OCI-M1 (cell line): ENCODE measurements around the gene CDCA7L.
"Not testable (repeated sequence)": the region's sequence is repeated elsewhere in the genome, so short reads cannot be mapped to it uniquely, and the experiment has no call there.

ENCODE experiments used
- DNase-seq: peaks from one replicate; lab custom pipeline; 2025; lab: John Stamatoyannopoulos, UW

The CDCA7L gene

GRCh38 chr7:21910253-21910652 lies 35.4 kb downstream of the CDCA7L start:
- DNase-seq, result no peak

- DNase-seq, result no peak
Observed at GRCh38 chr7:21908746-21909145, 37.0 kb downstream of the CDCA7L start.

DNA sequence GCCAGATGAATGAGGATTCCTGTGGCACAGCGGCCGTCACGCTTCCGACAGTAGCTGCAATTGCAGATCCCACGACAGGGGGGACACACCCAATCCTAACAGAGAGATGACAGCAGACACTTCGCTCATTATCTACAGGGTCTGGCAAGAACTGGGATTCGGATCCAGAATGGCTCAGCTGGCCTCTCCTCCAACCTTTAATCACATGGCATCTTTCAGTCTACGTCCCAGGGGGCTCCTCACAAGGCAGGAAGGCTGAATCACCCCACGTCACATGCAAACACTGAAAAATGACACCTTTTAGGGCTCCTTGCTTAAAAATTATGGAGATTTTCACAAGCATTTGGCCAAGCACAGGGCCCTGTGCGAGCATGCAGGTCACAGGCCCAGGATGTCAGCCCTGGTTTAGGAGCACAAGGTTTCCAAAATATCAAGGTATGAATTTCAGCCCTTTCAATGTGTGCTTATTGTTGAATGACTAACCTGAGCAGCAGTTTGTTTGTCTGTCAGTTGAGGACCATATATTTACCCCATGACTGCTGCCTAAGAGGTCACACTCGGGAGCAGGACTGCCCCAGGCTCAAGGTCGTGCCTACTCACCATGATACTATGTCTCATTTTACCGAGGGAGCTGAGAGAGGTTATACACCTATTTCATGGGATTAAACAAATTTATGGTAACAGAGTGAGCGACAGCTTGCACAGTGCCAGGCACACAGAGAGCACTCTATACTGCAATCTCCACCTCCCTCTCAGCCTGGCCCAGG lies 42.5 kb downstream of the CDCA7L start:
- DNase-seq, result no peak

DNA sequence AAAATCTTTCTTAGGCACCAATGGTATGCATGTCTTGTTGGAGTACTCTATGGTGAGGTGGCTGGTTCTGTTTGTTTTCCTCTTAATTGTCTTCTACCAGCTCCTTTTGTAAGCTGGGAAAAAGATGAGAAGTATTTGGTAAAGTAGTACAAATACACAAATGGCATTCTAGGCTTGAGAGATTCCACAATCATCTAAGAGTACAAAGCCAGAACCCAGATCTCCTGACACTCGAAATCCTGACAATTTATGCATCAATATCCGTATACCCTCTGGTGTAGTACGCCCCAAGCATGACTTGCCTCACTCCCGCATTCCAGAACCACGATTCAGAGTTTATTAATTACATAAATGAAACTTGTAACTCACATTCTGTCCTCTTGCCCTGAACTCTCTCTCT lies 43.5 kb downstream of the CDCA7L start:
- no peak for DNase-seq

DNA sequence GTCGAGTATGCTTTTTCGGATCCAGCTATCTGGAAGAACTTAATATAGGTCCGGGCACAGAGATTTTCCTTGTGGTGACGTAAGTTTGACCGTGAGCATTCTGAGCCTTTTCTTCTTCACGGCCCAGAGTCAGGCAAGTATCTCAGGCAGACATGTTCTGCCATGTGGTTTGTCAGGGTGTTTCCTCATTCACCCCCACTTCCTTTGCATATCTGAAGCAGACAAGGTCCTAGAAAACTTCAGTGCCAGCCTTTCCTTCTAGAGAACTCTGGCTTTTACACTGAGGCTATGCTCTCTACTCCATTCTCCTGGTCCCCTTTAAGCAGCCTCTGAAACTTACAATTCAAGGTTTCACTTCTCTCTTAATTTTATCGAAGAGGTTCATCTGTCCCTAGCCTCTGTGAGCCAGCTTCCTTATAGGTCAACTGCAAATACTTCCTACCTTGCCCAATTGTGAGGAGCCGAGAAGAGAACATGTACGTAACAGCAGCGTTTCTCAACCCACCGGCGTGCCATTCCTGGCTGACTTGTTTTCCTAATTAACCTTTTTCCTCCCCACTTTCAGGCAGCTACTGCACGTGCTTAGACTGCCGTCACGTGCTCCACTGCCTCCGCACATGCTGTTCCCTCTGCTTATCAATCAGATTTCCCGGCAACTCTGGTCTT lies 47.3 kb downstream of the CDCA7L start:
- no peak for DNase-seq

DNA sequence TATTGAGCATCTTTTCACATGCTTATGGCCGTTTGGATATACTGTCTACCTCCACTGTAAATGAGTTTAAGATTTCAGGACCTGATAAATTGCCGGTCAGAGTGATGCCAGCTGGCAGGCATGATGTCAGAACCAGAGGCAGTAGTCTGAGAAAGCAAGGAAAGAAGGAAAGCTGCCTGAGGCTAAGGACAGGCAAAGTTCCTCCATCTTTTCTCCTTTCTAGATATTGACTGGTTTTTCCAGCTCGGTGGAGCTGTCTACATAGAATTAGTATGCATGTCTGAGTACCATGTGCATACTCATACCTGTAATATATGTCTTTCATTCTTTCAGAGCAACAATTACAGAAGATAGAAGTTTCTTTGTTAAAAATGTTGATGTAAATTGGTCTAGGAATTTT lies 52.3 kb downstream of the CDCA7L start:
- DNase-seq, result no peak

- no peak for DNase-seq
Observed at GRCh38 chr7:21891291-21891690, 54.4 kb downstream of the CDCA7L start.

GRCh38 chr7:21887779-21888178 lies 57.9 kb downstream of the CDCA7L start:
- no peak for DNase-seq

DNA sequence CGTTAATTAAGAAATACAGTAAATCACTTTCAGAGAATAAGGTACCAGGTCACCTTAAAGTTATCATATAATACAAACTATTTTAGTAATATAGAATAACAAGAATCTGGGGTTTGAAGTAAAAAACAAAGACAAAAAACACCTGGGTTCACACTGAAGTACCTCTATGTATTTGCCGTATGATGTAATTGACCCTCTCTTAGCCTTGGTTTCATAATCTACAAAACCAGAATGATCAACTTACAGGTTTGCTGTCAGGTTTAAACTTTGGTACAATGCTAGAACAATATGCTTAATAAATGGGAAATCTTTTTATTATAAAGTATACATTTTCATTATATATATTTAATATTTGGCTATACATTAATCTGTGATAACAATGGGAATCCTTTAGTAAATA lies 58.3 kb downstream of the CDCA7L start:
- no peak for DNase-seq

DNA sequence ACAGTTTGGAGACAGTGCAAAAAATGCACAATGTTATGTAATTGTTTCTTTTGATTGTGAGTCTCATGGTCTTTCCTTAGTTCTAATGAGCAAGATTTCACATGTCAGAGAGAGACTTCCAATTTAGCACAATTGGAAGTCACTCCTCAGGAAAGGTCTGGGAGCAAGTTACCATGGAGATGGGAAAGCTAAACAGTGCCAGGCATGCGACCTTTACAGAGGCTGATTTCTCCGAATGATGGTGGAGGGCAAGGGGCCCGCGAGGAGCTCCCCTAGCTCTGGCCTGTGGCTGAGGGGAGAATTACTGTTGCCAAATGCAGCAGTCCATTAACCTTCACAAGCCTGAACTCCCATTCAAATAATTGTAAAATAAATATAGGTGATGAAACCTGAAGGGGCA lies 59.3 kb downstream of the CDCA7L start:
- DNase-seq, result no peak

GRCh38 chr7:21884496-21884895 lies 61.2 kb downstream of the CDCA7L start:
- no peak for DNase-seq

- not testable (repeated sequence) for DNase-seq
Observed at GRCh38 chr7:21883501-21883900, 62.2 kb downstream of the CDCA7L start.

GRCh38 chr7:21883069-21883468 lies 62.6 kb downstream of the CDCA7L start:
- DNase-seq, result no peak

DNA sequence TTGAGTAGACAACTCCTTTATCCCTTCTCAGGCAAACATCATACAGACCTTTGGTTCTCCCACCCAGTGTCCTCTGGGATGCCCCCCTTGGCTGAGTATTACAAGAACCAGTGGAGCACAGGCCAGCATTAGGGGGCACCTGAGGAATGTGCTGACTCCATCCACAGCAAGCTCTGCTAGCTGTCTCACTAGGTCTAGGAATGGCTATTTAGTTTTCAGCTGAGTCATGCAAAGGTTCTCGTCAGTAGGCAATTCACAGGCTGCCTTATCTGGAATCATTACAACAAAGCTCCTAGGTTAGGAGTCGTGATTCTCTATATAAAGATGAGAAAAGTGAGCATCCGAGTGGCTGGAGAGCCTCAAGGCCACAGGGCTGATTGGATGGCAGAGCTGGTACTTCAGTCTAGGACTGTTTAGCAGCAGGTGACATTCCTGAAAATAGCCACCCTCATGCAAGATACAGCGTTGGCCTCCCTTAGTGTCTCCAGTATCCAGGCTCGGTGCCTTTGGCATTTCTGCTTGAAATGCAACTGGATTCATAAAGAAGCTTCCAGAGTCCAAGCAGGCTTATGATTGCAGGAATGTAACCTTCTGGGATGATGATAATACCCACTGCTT lies 75.8 kb downstream of the CDCA7L start:
- DNase-seq, result peak; percentile 1

DNA sequence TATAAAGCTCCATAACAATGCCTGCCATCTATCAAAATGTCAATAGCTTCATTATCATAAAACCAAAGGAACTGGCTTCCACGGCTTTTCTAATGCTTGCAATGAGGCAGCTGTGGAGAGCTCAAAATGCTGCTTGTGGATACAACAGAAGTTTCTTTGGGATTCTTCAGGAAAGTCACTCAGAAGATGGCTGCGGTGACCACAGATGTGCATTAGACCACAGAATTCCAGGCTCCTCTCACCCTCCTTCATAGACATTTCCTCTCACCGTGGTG lies 77.2 kb downstream of the CDCA7L start:
- DNase-seq, result no peak

- no peak for DNase-seq
Observed at GRCh38 chr7:21867816-21868575, 77.7 kb downstream of the CDCA7L start.

GRCh38 chr7:21867226-21867625 lies 78.5 kb downstream of the CDCA7L start:
- DNase-seq, result no peak

DNA sequence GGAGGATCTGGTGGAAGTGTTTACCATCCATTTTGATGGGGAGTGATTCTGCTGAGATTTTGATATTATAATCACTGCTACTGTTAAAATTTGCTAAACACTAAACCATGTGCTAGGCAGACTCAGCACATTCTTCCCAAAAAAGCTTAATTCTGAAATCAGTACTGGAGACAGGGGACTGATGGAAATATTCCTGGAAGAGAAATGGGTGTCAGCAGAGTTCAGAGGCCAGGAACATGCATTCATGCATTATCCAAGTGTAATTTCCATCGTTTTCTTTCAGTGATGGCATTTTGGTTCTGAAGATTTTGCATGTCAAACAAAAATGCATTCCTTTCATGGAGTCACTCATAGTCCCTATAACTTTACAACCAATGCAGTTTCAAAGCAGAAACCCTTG lies 79.0 kb downstream of the CDCA7L start:
- DNase-seq, result no peak

GRCh38 chr7:21865631-21866204 lies 80.0 kb downstream of the CDCA7L start:
- DNase-seq, result not testable (repeated sequence)

GRCh38 chr7:21851559-21851967 lies 94.1 kb downstream of the CDCA7L start:
- no peak for DNase-seq
